HG02981 (cell line): ENCODE data around the gene SLC6A12.
"Not testable (repeated sequence)": the region's sequence is repeated elsewhere in the genome, so short reads cannot be mapped to it uniquely, and the experiment has no call there.

Source experiments
- ATAC-seq: cut with Tn5 transposase; IDR thresholded peaks from one replicate; pipeline ENCODE4 v1.9.1; 2021; ENCODE audit warnings: mild to moderate bottlenecking, moderate library complexity; ENCODE audit not compliant: unreplicated experiment

The SLC6A12 gene

GRCh38 chr12:202081-202731 is 11.8 kb downstream of the SLC6A12 start:
- ATAC-seq, result no peak

GRCh38 chr12:201361-201760 is 12.6 kb downstream of the SLC6A12 start:
- ATAC-seq, result no peak

DNA sequence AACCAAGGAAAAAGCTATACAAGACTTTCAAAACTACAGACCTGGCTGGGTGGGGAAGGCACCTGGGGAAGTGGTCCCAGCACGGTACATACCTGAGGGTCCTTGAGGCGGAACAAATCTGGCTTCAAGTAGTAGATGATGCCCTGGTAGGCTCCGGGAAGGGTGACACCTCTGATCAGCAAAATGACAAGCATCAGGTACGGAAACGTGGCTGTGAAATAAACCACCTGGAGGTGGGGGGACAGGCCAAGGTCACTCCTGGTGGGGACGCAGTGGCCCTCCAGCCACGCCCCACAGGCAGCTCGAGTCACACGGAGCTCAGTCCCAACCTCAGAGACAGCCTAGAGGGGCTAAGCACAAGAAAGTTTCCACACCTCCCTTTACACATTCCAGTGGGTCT is 15.3 kb downstream of the SLC6A12 start:
- ATAC-seq, result no peak

DNA sequence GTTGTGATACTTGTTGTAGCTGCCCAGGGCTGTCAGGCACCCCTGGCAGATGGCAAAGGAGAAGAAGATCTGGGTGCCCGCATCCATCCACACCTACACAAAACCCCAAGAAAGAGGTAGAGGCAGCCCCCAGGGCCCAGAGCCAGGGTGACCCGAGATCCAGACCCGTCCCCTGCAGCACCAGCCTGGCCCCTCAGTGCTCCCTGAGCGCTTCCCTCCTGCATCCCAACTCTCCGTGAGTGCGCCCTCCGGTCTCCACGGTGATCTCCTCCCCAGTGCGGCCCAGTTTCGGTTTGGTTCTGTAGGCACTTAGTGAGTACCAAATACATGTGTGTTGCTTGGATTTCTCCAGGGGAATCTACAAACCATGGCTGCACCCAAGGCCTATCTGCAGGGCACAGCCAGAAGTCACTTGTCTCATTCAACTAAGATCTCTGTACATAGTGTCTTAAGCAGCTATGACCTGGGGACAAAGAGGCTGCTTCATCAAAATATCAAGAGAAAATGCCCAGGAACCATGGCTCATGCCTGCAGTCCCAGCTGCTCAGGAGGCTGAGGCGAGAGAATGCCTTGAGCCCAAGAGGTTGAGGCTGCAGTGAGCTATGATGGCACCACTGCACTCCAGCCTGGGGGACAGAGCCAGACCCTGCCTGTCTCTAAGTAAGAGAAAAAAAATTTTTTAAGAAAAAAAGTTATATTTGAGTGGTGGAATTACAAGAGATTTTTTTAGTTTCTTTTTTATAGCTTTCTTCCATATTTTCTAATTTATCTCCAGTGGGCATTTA is 15.9 kb downstream of the SLC6A12 start:
- ATAC-seq, result no peak

- no peak for ATAC-seq
Observed at GRCh38 chr12:197347-197746, 16.6 kb downstream of the SLC6A12 start.

GRCh38 chr12:196436-196835 is 17.5 kb downstream of the SLC6A12 start:
- no peak for ATAC-seq

- ATAC-seq, result no peak
Observed at GRCh38 chr12:195951-196350, 18.0 kb downstream of the SLC6A12 start.

GRCh38 chr12:195156-195555 is 18.8 kb downstream of the SLC6A12 start:
- ATAC-seq, result no peak

DNA sequence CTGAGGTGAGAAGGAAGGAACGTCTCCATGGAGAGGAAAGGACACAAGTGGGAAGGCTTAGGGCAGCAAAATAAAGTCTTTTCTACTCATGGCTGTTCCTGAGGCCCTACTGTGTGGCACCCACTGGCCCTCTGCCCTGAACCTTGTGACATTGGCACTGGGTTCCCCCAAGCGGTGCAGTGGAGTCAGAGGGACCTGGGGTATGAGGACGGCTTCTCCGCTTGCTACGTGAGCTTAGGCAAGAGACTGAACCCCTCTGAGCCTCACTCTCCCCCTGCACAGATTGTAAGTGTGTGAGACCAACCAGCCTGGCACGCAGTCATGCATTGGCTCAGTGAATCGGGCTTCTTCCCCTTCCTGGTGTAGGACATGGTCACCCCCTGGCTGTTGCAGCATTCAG is 19.7 kb downstream of the SLC6A12 start:
- ATAC-seq, result no peak

DNA sequence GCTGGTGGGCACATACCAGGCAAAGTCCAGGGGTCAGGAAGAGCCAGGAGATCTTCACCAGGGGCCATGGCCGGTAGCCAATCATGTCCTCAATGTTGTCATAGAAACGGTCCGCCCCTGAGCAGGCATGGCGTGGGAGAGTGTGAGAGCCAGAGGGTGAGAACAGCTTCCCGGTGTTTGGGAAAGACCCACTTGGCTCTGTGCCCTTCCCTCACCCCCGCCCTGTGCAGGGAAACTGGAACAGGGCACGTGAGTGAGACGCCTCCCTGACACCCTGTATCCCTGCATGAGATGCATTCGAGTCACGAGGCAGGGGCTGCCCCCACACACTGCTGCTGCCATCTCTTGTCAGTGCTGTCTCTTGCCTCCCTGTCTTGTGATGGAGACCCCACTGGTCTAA is 20.7 kb downstream of the SLC6A12 start:
- no peak for ATAC-seq

- no peak for ATAC-seq
Observed at GRCh38 chr12:191541-191940, 22.4 kb downstream of the SLC6A12 start.

GRCh38 chr12:190881-191280 is 23.1 kb downstream of the SLC6A12 start:
- ATAC-seq, result no peak

DNA sequence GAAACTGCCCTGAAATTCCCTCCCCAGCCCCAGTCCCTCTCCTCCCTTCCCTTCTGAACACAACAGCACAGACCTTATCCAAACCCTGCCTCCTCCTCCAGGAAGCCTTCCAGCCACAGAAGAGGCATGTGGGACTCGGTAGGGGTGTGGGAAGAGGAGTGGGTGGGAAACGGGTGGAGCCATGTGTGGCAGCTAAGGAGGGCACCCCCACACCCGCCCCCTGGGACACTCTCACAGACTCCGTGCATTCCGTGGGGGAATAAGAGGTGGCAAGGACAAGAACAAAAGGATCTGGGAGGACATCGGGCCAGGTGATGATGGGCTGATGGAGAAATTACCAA is 24.4 kb downstream of the SLC6A12 start:
- ATAC-seq, result no peak

- ATAC-seq, result no peak
Observed at GRCh38 chr12:188910-189621, 24.9 kb downstream of the SLC6A12 start.

GRCh38 chr12:187986-188909 is 25.7 kb downstream of the SLC6A12 start:
- ATAC-seq, result not testable (repeated sequence)

GRCh38 chr12:186006-186625 is 27.8 kb downstream of the SLC6A12 start:
- no peak for ATAC-seq

DNA sequence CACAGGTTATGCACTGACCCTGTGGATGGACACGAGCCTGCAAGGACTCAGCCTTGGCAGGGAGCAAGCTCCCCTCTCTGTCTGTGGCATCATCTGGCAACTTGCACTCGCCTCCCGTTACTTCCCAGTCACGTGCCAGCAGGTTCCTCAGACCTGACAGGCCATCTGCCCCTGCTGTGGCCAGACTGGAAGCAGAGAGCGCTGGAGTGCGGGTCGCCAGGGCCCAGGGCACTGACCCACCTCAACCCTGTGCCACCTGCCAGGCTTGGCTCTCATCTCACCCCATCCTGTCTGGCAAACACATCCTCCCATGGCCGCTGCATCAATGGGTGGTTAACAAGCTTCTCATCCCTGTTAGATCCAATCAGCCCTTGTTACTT is 28.4 kb downstream of the SLC6A12 start:
- no peak for ATAC-seq

DNA sequence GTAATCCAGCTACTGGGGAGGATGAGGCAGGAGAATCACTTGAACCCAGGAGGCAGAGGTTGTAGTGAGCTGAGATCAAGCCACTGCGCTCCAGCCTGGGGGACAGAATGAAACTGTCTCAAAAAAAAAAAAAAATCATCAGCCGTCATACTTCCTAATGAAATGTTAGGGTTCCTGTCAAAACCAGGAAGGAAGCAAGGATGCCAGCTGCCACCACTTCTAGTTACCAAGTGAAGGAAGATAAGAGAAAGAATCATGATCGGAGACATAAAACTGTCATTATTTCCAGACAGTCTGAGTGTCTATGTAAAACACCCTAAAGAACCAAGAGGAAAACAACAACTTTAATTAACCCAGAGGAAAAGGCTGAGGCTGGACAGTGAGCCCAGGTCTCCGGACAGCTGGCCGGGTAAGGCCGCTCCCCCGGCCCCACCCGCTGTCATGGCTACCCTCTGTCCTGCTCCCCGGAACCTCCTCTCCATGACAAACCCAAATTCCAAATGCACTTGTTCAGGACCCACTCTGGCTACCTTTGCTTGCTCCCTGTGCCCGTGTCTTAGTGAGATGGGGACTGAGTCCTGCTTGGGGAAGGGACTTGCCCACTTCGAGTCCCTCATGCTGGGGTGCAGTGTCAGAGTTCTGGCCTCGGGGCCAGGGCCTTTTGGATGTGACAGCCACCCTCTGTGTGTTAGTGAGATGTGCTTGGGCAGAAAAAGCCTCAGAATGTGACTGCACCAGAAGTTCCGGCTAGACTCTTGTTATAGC is 29.0 kb downstream of the SLC6A12 start:
- ATAC-seq, result no peak

DNA sequence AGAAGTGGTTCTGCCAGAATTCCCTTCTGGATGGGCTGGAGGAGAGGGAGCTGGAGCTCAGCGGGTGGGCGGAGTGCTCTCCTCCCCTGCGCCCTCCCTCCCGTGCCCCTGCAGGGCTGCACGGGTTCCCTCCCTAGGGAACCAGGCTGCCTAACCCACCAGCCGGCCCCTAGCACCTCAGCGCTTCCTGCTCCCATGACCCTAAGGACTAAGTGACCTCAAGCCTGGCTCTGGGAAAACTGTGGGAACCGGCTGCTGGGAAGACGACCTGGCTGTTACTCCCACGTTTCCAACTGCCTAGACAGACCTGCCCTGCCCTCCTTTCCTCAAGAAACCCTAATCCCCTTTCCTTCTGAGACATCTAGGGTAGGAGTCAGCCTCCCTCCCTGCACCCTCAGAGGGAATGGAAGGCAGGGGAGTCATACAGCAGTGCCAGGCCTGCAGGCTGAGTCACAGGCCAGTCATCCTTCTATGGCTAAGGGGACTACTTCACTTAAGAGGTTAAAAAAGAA is 31.5 kb downstream of the SLC6A12 start:
- ATAC-seq, result no peak

- no peak for ATAC-seq
Observed at GRCh38 chr12:181921-182320, 32.0 kb downstream of the SLC6A12 start.
